GM18511 (cell line): Measurements from ENCODE around the gene ALDH8A1.
A peak's percentile ranks its signal among the peaks of the same experiment; 100 is the strongest.

Source experiments
- ATAC-seq: cut with Tn5 transposase; IDR thresholded peaks from one replicate; pipeline ENCODE4 v1.9.1; 2021; ENCODE audit warnings: mild to moderate bottlenecking, moderate library complexity; ENCODE audit not compliant: unreplicated experiment

Gene ALDH8A1

DNA sequence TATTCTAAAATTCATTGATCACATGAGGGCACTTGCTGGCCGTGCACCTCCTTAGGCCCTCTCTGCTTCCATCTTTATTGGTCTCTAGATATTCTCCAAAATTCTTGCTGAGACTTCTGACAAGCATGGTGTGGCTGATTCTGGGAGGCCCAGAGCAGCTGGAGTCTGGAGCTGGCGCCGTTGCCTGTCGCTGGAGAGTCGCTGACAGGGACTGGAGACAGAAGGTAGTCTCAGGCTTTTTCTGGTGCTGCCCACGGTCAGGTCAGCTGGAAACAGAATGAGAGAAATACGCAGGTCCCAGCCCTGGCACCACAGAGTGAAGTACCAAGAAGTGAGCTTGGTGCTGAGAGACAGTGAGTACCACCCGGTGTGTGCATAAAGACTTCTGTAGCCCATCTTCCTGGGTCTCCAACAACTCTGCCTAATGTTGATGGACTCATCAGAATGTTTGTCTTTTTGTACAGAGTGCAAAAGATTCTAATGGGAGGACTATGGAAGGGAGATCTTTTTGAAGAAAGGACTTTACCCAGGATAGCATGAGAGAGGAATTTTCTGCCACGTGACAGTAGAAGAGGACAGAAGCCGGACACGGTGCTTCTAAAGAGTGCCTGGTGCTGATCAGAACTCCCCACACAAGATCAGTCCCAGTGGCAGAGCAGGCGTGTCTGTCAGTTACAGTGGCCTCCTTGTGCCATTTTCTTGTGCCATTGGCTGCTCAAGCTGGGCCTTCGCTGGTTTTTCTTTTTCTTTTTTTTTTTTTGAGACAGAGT, 1.8 kb upstream of the ALDH8A1 start:
- ATAC-seq, result no peak

DNA sequence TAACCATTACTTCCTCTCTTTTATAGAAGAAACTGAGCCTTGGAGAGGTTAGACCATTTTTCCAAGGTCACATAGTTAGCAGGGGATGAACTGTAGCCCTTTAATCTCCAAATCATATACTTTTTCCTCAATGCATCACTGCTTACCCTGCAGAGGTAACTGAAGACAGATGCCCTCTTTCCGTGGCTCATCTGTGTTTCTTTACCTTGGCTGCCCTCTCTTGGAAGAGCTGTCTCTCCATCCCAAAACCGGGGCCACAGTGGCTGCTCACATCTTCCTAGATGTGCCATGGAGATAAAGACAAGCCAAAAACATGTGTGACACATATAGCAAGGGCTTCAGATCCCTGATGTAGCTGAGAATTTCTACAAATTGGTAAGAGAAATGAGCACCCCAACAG, 581 bp upstream of the ALDH8A1 start:
- ATAC-seq, result no peak

DNA sequence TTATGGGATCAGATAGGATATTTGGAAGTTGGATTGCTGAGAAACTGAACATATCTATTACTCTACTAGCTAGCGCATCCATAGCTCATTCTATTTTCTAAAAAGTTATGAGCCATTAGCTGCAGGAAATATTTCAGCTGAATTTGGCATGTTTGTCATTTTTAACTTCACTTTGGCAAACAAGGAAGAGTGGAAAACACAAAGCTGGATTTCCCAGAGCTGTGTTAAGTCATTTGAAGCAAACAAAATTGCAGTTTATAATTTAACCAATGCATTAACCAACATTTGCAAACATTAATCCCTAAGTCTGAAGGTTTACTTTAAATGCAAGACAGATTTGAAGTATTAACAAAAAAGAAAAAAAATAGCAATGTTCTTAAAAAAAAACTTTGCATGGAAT, 1.2 kb downstream of the ALDH8A1 start:
- ATAC-seq, result no peak

DNA sequence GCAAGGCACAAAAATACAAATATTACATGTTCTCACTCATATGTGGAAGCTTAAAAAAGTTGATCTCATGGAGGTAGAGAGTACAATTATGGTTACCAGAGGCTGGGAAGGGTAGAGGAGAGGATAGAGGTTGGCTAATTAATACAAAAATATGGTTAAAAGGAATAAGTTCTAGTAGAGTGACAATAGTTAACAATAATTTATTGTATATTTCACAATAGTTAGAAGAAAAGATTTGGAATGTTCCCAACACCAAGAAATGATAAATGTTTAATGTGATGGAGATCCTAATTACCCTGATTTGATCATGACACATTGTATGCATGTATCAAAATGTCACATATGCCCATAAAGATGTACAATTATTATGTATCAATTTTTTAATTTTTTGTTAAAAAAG, 1.8 kb downstream of the ALDH8A1 start:
- ATAC-seq, result no peak

DNA sequence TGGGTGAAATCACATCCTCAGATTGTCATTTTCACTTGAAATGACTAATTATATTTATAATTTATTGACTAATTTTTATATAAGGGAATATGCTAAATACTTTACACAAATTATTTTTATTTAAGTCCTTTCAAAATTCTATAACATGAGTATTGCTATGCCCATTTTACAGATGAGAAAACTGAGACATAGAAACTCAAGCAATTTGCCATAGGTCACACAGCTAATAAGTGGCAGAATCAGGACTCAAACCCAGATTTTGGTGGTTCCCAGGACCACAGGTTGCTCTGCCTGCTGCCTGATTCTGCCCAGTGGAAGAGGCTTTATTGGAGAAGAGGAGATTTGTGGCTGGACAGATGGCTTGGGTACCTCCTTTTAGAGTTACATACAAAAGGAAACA, 4.9 kb downstream of the ALDH8A1 start:
- ATAC-seq, result no peak

DNA sequence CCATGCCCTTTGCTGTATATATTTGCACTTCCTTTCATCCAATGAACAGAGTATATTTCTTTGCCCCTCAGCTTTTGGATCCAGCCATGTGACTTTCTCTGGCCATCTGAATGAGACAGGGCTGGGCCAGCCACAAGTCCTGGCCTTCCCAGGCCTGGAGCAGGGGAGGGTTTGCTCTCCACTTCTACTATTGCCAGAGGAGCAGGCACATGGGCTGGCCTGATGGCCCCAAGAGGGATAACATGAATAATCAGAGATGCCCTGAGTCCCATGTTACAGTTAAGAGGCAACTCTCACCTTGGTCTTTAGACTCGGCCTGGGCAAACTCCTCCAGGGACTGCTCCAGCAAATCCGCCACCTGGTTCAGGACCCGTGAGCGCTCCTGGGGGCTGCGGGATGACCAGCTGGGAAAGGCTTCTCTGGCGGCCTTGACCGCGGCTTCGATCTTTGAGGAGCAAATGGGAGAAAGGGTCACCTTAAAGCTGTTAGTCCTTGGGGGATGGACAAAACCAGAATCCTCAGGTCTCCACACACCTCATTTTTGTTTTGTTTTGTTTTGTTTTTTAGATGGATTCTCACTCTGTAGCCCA, 6.3 kb downstream of the ALDH8A1 start:
- ATAC-seq, result no peak

DNA sequence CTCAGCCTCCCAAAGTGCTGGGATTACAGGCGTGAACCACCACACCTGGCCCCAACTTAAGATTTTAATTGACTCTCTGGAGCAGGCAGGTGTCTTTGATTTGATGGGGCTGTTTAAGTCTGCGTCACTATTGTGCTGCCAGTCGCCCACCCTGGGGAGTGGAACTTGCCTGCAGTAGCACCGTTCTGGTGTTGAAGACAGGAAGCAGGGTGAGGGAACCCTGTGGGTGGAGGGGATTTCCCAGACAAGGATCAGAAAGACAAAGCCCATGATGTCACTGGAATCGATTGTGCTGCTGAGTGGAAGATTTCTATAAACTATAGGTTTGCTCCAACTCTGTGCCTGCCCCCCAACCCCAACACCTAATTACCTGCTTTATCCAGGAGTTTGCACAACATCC, 11.0 kb downstream of the ALDH8A1 start:
- peak; percentile 86 for ATAC-seq

DNA sequence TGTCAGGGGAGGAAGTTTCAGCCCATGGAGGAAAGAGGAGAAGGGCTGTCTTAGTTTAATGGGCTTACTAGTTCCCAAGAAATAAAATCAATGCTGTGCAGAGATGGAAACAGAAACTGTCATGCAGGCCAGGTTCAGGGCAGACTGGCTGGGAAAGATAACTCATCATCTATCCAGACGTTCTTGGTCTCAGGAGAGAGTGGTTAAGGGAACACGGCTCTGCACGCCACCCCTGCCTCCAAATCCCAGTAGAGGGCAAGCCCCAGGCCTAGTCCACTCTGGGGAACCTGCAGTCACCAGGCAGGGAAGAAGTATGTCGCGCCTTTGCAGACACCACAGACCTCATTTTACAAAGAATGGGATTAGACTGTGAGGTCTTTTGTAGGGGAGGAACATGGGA, 12.5 kb downstream of the ALDH8A1 start:
- ATAC-seq, result no peak

DNA sequence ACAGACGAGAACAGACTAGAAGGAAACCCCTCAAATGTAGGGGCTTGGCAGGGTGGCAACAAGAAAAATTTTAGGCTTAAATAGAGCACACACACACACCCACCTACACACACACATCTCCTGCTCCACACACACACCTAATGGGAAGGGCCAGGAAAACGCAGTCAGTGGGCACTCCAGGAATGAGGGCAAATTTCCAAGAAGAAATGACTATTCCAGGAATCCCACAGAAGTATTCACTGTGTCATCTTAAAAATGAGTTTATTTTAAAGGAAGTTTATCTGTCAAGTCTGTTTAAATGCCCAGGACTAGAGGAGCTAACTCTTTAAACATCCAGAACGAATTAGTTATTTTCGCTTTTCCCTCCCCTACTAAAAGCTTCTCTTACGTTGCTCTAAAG, 13.0 kb downstream of the ALDH8A1 start:
- no peak for ATAC-seq

DNA sequence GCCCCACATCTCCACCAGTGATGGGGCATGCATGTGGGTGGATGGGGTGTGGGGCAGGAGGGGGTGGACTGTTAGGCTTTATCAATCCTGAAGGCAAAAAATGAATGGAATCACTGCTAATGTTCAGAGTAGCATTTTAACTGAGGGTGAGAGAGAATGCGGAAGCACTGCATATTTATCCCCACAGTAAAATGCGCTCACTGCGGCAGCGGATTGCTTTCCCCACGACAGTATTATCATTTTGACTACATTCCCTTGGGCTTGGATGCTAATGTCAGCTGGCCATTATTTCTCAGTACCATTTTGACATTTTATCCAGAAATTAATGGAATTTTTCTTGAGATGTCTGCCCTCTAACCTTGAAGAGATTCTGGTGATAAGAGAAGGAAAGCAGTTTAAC, 13.4 kb downstream of the ALDH8A1 start:
- ATAC-seq, result no peak

DNA sequence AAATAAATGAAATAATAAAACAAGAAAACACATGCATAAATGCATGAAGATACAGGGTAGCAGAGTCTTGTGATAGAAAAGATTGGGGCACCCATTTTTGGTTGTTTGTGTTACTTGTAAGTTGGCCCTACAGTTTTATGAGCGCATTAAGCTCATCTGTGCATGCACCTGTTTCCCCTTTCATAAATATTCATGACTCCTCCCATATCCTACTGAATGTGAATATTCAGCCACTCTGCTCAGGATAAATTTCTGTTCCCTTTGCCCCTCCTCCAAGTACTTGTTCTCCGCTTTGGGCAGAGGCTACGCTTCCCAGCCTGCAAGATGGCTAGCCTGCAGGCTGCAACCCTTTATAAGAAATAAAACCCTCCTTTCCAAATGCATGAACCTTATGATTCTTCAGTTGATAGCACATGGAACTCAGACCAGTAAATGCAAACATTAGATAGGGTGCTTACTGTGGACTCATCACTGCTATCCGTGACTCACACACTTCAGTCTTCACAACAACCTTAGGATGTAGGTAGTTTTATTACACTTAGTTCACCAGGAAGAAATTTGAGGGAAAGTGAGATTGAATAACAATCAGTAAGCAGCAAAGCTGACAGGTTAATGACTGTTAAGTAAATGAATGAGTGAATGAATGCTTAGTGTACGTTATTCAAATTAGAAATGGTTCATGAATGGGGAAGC, 15.0 kb downstream of the ALDH8A1 start:
- ATAC-seq, result no peak

DNA sequence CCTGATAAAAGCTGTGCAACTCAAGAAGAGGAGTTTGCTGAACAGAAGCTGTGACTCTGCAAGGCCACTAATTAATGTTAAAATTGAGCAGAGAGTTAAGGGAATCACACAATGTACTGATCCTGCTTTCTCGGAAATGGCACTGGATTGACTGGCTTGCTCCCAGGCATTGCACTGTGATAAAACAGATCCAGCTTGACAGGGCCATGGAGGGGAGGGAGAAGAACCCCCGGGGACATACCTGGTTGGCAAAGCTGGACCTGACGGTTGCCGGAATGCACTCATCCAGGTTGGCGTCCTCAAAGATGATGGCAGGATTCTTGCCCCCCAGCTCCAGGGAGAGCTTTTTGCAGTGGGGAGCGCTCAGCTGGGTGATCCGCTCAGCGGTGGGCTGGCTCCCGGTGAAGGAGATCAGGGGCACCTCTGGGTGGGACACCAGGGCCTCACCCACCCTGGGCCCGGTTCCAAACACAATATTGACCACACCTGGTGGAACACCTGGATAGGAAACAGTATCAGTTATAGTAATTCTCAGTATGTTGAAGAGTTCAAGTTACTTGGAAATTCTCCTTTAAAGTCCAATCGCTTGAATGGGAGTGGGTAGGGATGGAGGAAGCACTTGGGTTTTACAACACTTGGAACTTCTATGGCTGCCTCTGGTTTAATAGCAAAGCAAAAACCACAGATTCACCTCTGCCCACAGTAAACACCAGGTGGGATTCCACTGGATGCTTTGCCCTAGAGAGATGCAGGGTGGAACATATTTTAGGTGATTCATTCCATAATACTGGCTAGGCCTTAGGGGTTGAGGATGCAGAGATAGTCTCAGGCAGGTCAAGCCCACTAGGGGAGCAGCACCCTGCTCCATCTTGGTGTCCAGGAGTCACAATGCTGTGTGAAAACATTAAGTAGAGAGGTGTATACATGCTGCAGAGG, 17.1 kb downstream of the ALDH8A1 start:
- no peak for ATAC-seq

DNA sequence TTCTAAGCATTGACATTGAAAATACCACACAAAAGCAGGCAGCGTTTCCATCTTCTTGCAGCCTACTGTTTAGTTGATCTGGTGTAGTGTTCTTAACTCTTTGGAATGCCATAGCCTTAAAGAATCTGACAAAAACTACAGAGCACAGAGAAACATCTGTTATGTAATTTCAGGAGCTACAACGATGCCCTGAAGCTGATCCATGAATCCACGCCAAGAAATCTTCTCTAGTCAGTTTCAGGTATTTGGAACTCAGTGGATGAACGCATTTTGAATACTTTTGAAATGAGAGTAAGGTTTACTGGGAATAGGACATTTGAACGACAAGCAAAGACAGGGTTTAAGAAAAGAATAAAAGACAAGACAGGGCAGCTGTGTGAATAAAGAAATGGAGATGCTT, 17.8 kb downstream of the ALDH8A1 start:
- ATAC-seq, result no peak

DNA sequence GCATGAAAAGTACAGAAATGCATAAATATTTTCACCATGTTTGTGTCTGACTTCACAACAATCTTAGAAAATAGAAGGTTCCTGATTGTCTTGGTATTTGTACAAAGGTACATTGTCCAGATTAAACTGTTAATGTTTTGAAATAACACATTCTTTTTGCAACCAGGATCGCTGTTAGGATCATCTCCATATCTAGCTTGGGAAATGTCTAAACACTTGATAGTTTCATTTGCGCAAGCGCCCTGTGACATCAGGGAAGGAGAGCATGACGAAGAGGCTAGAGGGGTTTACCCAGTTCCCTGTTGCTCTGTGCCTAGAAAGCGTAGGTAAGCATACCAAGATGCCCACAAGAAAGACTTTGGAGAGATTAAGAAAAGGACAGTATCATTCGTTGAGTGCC, 19.4 kb downstream of the ALDH8A1 start:
- ATAC-seq, result no peak

DNA sequence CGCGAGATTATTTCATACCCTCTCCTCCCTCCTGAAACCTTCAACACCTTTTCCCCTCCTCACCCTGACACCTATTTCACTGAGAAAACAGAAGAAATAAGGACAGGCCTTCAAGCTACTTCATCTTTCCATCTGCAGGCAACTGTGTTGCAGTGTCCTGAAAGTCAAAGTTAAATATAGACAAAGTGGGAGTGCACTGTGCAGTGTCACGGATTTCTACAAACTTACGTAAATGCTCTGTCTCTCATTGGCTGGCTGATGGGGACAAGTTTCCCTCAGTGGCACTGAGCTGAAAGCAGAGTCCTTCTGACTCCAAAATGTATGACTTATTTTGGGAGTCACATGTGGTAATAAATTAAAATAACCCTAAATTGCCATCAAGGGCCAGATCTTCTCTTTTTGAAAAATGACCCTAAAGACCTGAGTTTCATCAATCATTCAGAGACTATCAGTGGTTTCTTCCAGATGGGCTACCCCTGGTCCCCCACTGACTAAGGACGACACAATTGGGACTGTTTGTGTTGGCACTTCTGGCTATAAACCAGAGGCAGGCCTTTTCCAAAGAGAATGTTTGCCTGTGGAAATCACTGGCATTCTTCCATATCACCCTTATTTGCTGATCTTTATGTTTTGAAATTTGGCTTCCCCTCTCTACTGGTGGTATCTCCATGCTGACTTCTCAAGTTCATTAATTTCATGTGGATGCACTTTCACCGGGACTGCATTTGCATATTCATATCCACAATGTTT, 21.6 kb downstream of the ALDH8A1 start:
- no peak for ATAC-seq

DNA sequence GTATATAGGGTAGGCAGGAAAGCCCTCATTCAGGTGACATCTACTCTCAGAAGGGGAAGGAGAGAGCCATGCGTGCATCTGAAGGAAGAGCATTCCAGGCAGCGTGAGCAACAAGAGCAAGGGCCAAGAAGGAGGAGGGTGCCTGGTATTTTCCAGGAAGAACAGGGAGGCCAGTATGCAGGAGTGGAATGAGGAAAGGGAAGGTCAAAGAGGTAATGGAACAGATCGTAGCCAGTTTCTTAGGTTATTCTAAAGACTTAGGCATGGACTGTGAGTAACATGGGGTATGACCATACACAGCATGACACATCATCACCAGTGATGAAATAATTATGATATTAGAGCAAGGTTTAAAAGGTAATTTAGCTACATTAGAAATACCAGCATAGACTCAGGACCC, 24.1 kb downstream of the ALDH8A1 start:
- ATAC-seq, result no peak

DNA sequence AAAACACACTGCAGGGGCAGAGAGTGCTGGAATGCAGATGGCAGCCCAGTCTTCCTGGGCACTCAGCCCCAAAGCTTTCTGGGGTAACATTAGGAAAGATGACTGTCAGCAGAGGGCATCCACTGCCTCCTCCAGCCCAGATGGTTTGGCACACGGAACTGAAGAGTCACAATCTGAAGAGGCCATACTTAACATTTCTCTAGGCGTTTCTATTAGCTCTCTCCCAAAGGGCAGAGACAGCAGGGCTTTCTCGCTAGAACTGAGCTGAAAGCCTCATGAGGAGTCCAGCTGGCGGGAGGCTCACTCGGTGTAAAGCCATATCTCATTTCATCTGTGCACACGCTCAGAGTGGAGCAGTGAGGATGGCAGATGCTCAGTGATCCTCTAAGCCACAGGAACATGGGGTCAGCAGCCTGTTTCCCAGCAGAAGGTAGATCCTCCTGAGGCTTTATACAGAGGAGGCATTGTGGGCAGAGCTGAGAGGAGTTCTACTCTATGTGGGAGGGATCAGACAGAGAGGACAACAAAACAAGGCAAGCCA, 28.1 kb downstream of the ALDH8A1 start:
- ATAC-seq, result no peak

DNA sequence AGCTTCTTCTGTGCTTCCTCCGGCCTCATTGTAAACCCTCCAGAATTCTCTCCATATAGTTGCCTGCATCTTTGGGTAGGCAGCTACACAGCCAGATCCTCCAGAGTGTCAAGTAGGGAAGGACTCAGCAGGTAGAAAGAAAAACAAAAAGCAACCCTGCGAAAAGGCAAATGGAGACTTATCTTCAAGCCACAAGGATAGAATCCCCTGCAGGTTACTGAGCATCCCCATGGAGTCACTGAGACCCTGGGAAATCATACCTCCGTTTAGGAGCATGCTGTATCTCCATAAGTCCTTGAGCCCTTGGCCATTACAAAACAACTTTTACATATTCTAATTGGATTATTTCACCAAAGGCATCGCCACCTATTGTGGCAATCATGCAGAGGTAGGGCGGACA, 28.6 kb downstream of the ALDH8A1 start:
- ATAC-seq, result no peak

DNA sequence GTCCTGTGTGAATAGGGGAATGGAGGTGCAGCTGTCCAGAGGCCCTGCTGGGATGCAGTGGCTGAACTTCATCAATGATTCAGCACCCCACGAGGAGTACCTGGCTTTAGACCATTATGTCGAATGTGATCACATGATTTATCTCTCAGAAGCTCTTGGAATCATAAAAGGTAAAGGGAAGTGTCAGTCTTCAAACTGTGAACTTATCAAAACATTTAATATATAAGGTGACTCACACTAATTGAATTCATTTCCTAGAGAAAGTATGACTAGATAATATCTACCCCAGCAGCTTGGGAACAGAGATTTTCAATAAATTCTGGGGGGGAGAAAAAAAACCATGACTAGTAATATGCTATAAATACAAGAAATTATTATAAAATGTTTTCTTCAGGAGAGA, 29.5 kb downstream of the ALDH8A1 start:
- ATAC-seq, result no peak

DNA sequence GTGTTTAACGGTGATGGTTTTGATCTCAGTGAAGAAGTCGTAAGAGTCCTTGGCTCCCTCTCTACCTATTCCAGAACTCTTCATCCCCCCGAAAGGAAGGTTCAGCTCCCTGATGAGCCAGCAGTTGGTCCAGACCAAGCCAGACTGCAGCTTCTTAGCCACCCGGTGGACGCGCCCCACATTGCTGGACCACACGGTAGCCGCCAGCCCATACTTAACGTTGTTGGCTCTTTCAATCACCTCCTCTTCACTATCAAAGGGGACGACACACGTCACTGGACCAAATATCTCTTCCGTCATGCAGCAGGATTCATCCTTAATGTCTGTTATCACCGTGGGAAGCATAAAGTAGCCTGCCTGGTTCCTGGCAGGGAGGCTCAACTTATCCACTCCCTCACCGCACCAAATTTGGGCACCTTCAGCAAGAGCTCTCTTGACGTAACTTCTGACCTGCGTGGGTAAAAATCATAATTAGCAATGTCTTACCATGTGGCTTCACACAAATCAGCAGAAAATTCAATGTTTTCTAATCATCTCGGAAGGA, 31.4 kb downstream of the ALDH8A1 start:
- no peak for ATAC-seq
